ENCODE data around the gene PCDHA9.
"Not testable (repeated sequence)": the region's sequence is repeated elsewhere in the genome, so short reads cannot be mapped to it uniquely, and the experiment has no call there.

PCDHA9 gene

GRCh38 chr5:140834439-140835008, 13.7 kb upstream of the PCDHA9 start:
- H2BK120ac ChIP-seq (ENCODE audit: low read depth, low read length); H3K23ac ChIP-seq (ENCODE audit: low read length in 2 of 2); H3K27ac ChIP-seq (ENCODE audit: low read length, poor library complexity, severe bottlenecking); H2AFZ ChIP-seq (ENCODE audit: low read depth, low read length); H3K4me2 ChIP-seq (ENCODE audit: low read length, poor library complexity, severe bottlenecking); H3K18ac ChIP-seq (ENCODE audit: low read depth in 1 of 2, low read length in 2 of 2); H2BK5ac ChIP-seq (ENCODE audit: low read depth, low read length, poor library complexity, severe bottlenecking); H2BK12ac ChIP-seq (ENCODE audit: low read length in 2 of 2); H4K8ac ChIP-seq (ENCODE audit: low read length); H4K91ac ChIP-seq (ENCODE audit: low read length); H2BK15ac ChIP-seq (ENCODE audit: low read depth, poor library complexity, severe bottlenecking); H3K79me1 ChIP-seq (replicated peaks; ENCODE audit: low read length, poor library complexity, severe bottlenecking); H3K4ac ChIP-seq (ENCODE audit: low read depth in 1 of 2, low read length in 2 of 2); H3K27me3 ChIP-seq (ENCODE audit: control insufficient read depth in 1 of 2, insufficient read depth in 1 of 2, low read length in 2 of 2); H3K4me1 ChIP-seq (ENCODE audit: control insufficient read depth, insufficient read depth, low read depth, low read length); H3K14ac ChIP-seq (ENCODE audit: low read length in 2 of 2); H3K9ac ChIP-seq (ENCODE audit: low read length); DNase-seq; H2AK5ac ChIP-seq (ENCODE audit: low read length, severe bottlenecking): not testable (repeated sequence)
- peaks cover 45% of the 10 kb centered on the region for H3K9me3 ChIP-seq (ENCODE audit: control insufficient read depth, low read length)
- WGBS, result 98% methylated on average over 22 of the region's 38 CpGs
- H3K4me3 ChIP-seq (ENCODE audit: insufficient read depth in 1 of 2, low read depth in 1 of 2, low read length in 2 of 2), result peak overlapping the region in 1 of 2 experiments; percentile 53
- peaks cover 0 to 21% of the 10 kb centered on the region in 2 experiments for H3K36me3 ChIP-seq (ENCODE audit: control insufficient read depth in 1 of 2, insufficient read depth in 2 of 2, low read depth in 1 of 2, low read length in 2 of 2)

- no peak overlapping the region for H3K18ac ChIP-seq (ENCODE audit: low read depth in 1 of 2, low read length in 2 of 2)
- no peaks in the 10 kb centered on the region for H3K4me1 ChIP-seq (ENCODE audit: control insufficient read depth, insufficient read depth, low read depth, low read length)
- no peak overlapping the region for H2BK12ac ChIP-seq (ENCODE audit: low read length in 2 of 2)
- no peak overlapping the region for H3K4ac ChIP-seq (ENCODE audit: low read depth in 1 of 2, low read length in 2 of 2)
- no peak for DNase-seq
- no peak overlapping the region for H3K4me3 ChIP-seq (ENCODE audit: insufficient read depth in 1 of 2, low read depth in 1 of 2, low read length in 2 of 2)
- peaks cover 46% of the 10 kb centered on the region for H3K9me3 ChIP-seq (ENCODE audit: control insufficient read depth, low read length)
- no peak overlapping the region for H3K27ac ChIP-seq (ENCODE audit: low read length, poor library complexity, severe bottlenecking)
- no peak overlapping the region for H4K91ac ChIP-seq (ENCODE audit: low read length)
- H2AFZ ChIP-seq (ENCODE audit: low read depth, low read length), result no peak overlapping the region
- H2BK15ac ChIP-seq (ENCODE audit: low read depth, poor library complexity, severe bottlenecking), result no peak overlapping the region
- no peak overlapping the region for H3K4me2 ChIP-seq (ENCODE audit: low read length, poor library complexity, severe bottlenecking)
- H2AK5ac ChIP-seq (ENCODE audit: low read length, severe bottlenecking), result no peak overlapping the region
- H3K23ac ChIP-seq (ENCODE audit: low read length in 2 of 2), result no peak overlapping the region
- H3K36me3 ChIP-seq (ENCODE audit: control insufficient read depth in 1 of 2, insufficient read depth in 2 of 2, low read depth in 1 of 2, low read length in 2 of 2), result peaks cover 0 to 13% of the 10 kb centered on the region in 2 experiments
- 98% methylated on average over 103 of the region's 103 CpGs for WGBS
- H3K79me1 ChIP-seq (replicated peaks; ENCODE audit: low read length, poor library complexity, severe bottlenecking), result peaks cover 3% of the 10 kb centered on the region
- no peak overlapping the region for H3K9ac ChIP-seq (ENCODE audit: low read length)
- no peak overlapping the region for H3K14ac ChIP-seq (ENCODE audit: low read length in 2 of 2)
- H3K27me3 ChIP-seq (ENCODE audit: control insufficient read depth in 1 of 2, insufficient read depth in 1 of 2, low read length in 2 of 2), result no peaks in the 10 kb centered on the region
- H4K8ac ChIP-seq (ENCODE audit: low read length), result no peak overlapping the region
- no peak overlapping the region for H2BK120ac ChIP-seq (ENCODE audit: low read depth, low read length)
- H2BK5ac ChIP-seq (ENCODE audit: low read depth, low read length, poor library complexity, severe bottlenecking), result no peak overlapping the region
Measured at GRCh38 chr5:140835622-140836510, 12.3 kb upstream of the PCDHA9 start.

- DNase-seq, result peak; percentile 55
- no peak within 1 kb of the TSS for H3K27ac ChIP-seq (ENCODE audit: low read length, poor library complexity, severe bottlenecking)
Measured at GRCh38 chr5:140840978-140841962, 6.9 kb upstream of the PCDHA9 start, which contains the start of gene PCDHA8. Gene PCDHA8 (plus strand): TSS chr5:140841187. CDS start chr5:140841322, 135 bp downstream.

More at GRCh38 chr5:140840978-140841962, 6.9 kb upstream of the PCDHA9 start, which contains the start of gene PCDHA8:
- Histone ChIP-seq H2BK5ac (ENCODE audit: low read depth, low read length, poor library complexity, severe bottlenecking) (no peak within 1 kb of the TSS), H3K9ac (ENCODE audit: low read length) (no peak within 1 kb of the TSS), H3K18ac (ENCODE audit: low read depth in 1 of 2, low read length in 2 of 2) (no peak within 1 kb of the TSS), H2BK15ac (ENCODE audit: low read depth, poor library complexity, severe bottlenecking) (no peak within 1 kb of the TSS), H3K4ac (ENCODE audit: low read depth in 1 of 2, low read length in 2 of 2) (no peak within 1 kb of the TSS), H2AK5ac (ENCODE audit: low read length, severe bottlenecking) (no peak within 1 kb of the TSS), H3K9me3 (ENCODE audit: control insufficient read depth, low read length) (peaks cover 39% of the 10 kb centered on the region), H4K91ac (ENCODE audit: low read length) (no peak within 1 kb of the TSS), H3K27me3 (ENCODE audit: control insufficient read depth in 1 of 2, insufficient read depth in 1 of 2, low read length in 2 of 2) (no peaks in the 10 kb centered on the region), H2BK120ac (ENCODE audit: low read depth, low read length) (no peak within 1 kb of the TSS), H3K14ac (ENCODE audit: low read length in 2 of 2) (no peak within 1 kb of the TSS), H3K4me2 (ENCODE audit: low read length, poor library complexity, severe bottlenecking) (peak within 1 kb of the TSS; percentile 55), H3K36me3 (ENCODE audit: control insufficient read depth in 1 of 2, insufficient read depth in 2 of 2, low read depth in 1 of 2, low read length in 2 of 2) (peaks cover 0 to 14% of the 10 kb centered on the region in 2 experiments), H3K4me3 (ENCODE audit: insufficient read depth in 1 of 2, low read depth in 1 of 2, low read length in 2 of 2) (peak within 1 kb of the TSS in 1 of 2 experiments; percentile 36), H3K79me1 (replicated peaks; ENCODE audit: low read length, poor library complexity, severe bottlenecking) (no peaks in the 10 kb centered on the region), H2BK12ac (ENCODE audit: low read length in 2 of 2) (no peak within 1 kb of the TSS), H2AFZ (ENCODE audit: low read depth, low read length) (no peak within 1 kb of the TSS), H3K4me1 (ENCODE audit: control insufficient read depth, insufficient read depth, low read depth, low read length) (no peaks in the 10 kb centered on the region), H3K23ac (ENCODE audit: low read length in 2 of 2) (no peak within 1 kb of the TSS), H4K8ac (ENCODE audit: low read length) (no peak within 1 kb of the TSS)
- WGBS, result 69% methylated on average over 45 of the region's 47 CpGs
